GM18867 (cell line): ENCODE results near the gene BLVRB.
"Not testable (repeated sequence)": the region's sequence is repeated elsewhere in the genome, so short reads cannot be mapped to it uniquely, and the experiment has no call there.

Experiments used
- ATAC-seq: cut with Tn5 transposase; IDR thresholded peaks from one replicate; pipeline ENCODE4 v1.9.1; 2021; ENCODE audit warnings: mild to moderate bottlenecking, moderate library complexity; ENCODE audit not compliant: unreplicated experiment

The BLVRB gene

GRCh38 chr19:40410030-40410389 lies 55.5 kb downstream of the BLVRB start:
- ATAC-seq, result no peak

GRCh38 chr19:40408598-40408925 lies 57.0 kb downstream of the BLVRB start:
- not testable (repeated sequence) for ATAC-seq

- no peak for ATAC-seq
Measured at GRCh38 chr19:40407714-40408597, 57.6 kb downstream of the BLVRB start.

GRCh38 chr19:40403262-40403984 lies 62.1 kb downstream of the BLVRB start:
- ATAC-seq, result peak; percentile 77

GRCh38 chr19:40400559-40400958 lies 65.0 kb downstream of the BLVRB start:
- no peak for ATAC-seq

- ATAC-seq, result no peak
Measured at GRCh38 chr19:40398417-40399131, 67.0 kb downstream of the BLVRB start.
